Measurements from ENCODE around the gene ZDHHC24. TPM values are rescaled to one million over a fixed set of nuclear protein-coding genes. Genes with fewer than 3 reads are reported as not detected.
"Not testable (repeated sequence)": the region's sequence is repeated elsewhere in the genome, so short reads cannot be mapped to it uniquely, and the experiment has no call there.

Gene ZDHHC24
- total RNA-seq, 6 experiments from 2014 or later, result 3.6 to 15.5 (median 5.8) TPM

- peaks cover 0 to 10% (median 0%) of the 10 kb centered on the region in 4 donors for H3K4me1 ChIP-seq
- ATAC-seq (no peak), DNase-seq (no peak)
- H3K27ac ChIP-seq, result no peak overlapping the region
- H3K36me3 ChIP-seq, result no peaks in the 10 kb centered on the region
- no peaks in the 10 kb centered on the region for H3K9me3 ChIP-seq
- TF ChIP-seq CTCF (IDR thresholded peaks at IDR 0.05), result no peak
- TF ChIP-seq POLR2A (IDR thresholded peaks at IDR 0.05), result no peak
- WGBS (ENCODE audit: insufficient coverage, low coverage, low lambda C conversion rate, missing lambda C conversion rate), result 80% methylated on average over 1 of the region's 4 CpGs
- H3K4me3 ChIP-seq, result no peak overlapping the region
- intact Hi-C loops (cut with DNase I), result no loop called here
- H3K27me3 ChIP-seq, result no peaks in the 10 kb centered on the region
These were observed 4.0 kb downstream of the ZDHHC24 start for GRCh38 chr11:66541892-66542291.

- intact Hi-C loops (cut with DNase I); H3K4me1 ChIP-seq; H3K27ac ChIP-seq; H3K9me3 ChIP-seq; H3K4me3 ChIP-seq; H3K27me3 ChIP-seq; H3K36me3 ChIP-seq: not testable (repeated sequence)
- 51% methylated on average over 8 of the region's 8 CpGs for WGBS (ENCODE audit: insufficient coverage, low coverage, low lambda C conversion rate, missing lambda C conversion rate)
- DNase-seq, result peak in 1 of 3 donors; percentile 65
- ATAC-seq, result peak in 3 of 4 donors; percentile 47 to 76 (median 60)
These were observed 5.2 kb downstream of the ZDHHC24 start for GRCh38 chr11:66540598-66540997.

GRCh38 chr11:66539870-66540213 is 6.0 kb downstream of the ZDHHC24 start:
- TF ChIP-seq POLR2A (IDR thresholded peaks at IDR 0.05), result no peak
- no peak for TF ChIP-seq CTCF (IDR thresholded peaks at IDR 0.05)
- H3K36me3 ChIP-seq, result peaks cover 0 to 4% (median 0%) of the 10 kb centered on the region in 4 donors
- 90% methylated on average over 2 of the region's 10 CpGs for WGBS (ENCODE audit: insufficient coverage, low coverage, low lambda C conversion rate, missing lambda C conversion rate)

GRCh38 chr11:66539170-66539869 is 6.5 kb downstream of the ZDHHC24 start:
- H3K9me3 ChIP-seq, result no peaks in the 10 kb centered on the region
- no peak for TF ChIP-seq CTCF (IDR thresholded peaks at IDR 0.05)
- TF ChIP-seq POLR2A (IDR thresholded peaks at IDR 0.05), result no peak
- H3K4me3 ChIP-seq, result no peak overlapping the region
- ATAC-seq, result no peak
- 86% methylated on average over 5 of the region's 16 CpGs for WGBS (ENCODE audit: insufficient coverage, low coverage, low lambda C conversion rate, missing lambda C conversion rate)
- H3K36me3 ChIP-seq, result peaks cover 0 to 4% (median 0%) of the 10 kb centered on the region in 4 donors
- peaks cover 0 to under 1% (median 0%) of the 10 kb centered on the region in 4 donors for H3K4me1 ChIP-seq
- no peak for DNase-seq
- intact Hi-C loops (cut with DNase I), result no loop called here
- no peaks in the 10 kb centered on the region for H3K27me3 ChIP-seq
- no peak overlapping the region for H3K27ac ChIP-seq

More at GRCh38 chr11:66539870-66540213, 6.0 kb downstream of the ZDHHC24 start:
- H3K27me3 ChIP-seq, result no peaks in the 10 kb centered on the region
- no peaks in the 10 kb centered on the region for H3K9me3 ChIP-seq
- H3K27ac ChIP-seq, result no peak overlapping the region
- no peak overlapping the region for H3K4me3 ChIP-seq
- peaks cover 0 to 4% (median 0%) of the 10 kb centered on the region in 4 donors for H3K4me1 ChIP-seq
- ATAC-seq (no peak), DNase-seq (no peak)
- intact Hi-C loops (cut with DNase I), result no loop called here

- Histone ChIP-seq H3K4me1 (no peaks in the 10 kb centered on the region), H3K4me3 (no peak overlapping the region), H3K27ac (no peak overlapping the region), H3K36me3 (peaks cover 0 to 4% (median 0%) of the 10 kb centered on the region in 4 donors), H3K27me3 (no peaks in the 10 kb centered on the region), H3K9me3 (no peaks in the 10 kb centered on the region)
- no peak for ATAC-seq
- DNase-seq, result no peak
- no peak for TF ChIP-seq CTCF (IDR thresholded peaks at IDR 0.05)
- TF ChIP-seq POLR2A (IDR thresholded peaks at IDR 0.05), result no peak
- intact Hi-C loops (cut with DNase I), result no loop called here
- 83% methylated on average over 6 of the region's 6 CpGs for WGBS (ENCODE audit: insufficient coverage, low coverage, low lambda C conversion rate, missing lambda C conversion rate)
These were observed 13.1 kb downstream of the ZDHHC24 start for GRCh38 chr11:66532784-66533183.

Data from right lobe of liver (tissue), 6 donors.